Measurements from ENCODE around the gene SH3RF3. TPM values are rescaled to one million over a fixed set of nuclear protein-coding genes. Genes with fewer than 3 reads are reported as not detected.

Gene SH3RF3
- total and polyA plus RNA-seq, 9 of the 15 experiments (the other 6 are each of a cell fraction or from before 2014, with no cell fraction given), result 0.02 TPM; not detected in 8

DNA sequence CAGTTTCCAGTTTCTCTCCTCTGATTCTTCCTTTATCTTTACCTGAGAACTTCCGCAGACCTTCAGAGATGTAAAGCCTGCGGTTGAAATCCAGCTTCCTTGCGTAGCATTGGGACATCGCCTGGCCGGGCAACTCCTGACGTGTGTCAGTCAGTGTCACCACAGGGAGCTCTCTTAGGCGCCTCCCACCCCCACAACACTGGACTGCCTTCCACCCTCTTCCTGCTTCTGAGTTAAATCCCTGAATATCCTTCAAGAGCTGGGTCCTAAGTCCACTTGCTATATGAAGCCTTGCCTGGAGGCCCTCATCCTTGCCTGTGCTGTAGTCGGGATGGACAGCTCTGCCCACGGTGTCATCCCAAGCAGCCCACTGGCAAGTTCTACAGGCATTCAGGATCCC lies 305.3 kb downstream of the SH3RF3 start (continued):
- no peak for TF ChIP-seq ZNF407 (IDR thresholded peaks at IDR 0.05; ENCODE audit: low read depth)

DNA sequence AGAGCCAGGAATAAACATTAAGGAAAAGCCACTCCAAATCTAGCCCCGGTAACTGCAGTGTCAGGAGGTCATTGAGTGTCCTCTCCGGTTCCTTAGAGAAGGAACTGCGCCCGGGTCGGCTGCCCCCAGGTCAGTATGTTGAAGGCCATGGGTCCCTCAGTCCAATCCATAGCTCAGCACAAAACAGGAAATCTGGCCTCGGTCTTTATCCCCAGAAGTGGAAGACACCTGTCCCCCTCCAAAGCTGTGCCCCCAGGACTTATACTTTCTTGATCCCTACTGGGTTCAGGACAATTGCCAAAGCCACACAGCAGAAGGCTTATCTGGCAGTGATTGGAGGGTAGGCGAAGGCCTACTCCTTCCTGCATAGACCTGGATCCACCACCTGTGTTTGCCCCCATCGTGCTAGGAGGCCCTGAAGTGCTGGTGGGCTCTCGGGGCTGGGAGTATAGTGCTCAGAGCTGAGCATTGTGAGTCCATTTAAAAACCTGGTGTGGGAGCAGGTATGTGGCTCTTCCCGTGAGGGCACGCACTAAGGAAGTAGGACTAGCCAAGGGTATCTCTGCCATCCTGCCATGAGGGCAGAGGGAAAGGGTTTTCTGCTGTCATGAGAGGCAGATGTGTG lies 306.2 kb downstream of the SH3RF3 start:
- Histone ChIP-seq H3K27ac (ENCODE audit: extremely low read depth, low read depth, low read length) (no peak overlapping the region), H4K20me1 (replicated peaks; ENCODE audit: control insufficient read depth, insufficient read depth, low read length) (no peaks in the 10 kb centered on the region; the same call in 1 of the 2 replicates), H3K4me2 (ENCODE audit: insufficient read depth, low read length) (no peak overlapping the region), H3K4me3 (no peak overlapping the region), H3K27me3 (ENCODE audit: control insufficient read depth in 2 of 2, insufficient read depth in 2 of 2, low read length in 2 of 2) (peaks cover 4 to 47% of the 10 kb centered on the region in 2 experiments; a peak in 4 of 5 replicates), H3K9me1 (ENCODE audit: control insufficient read depth, insufficient read depth, low read length) (no peaks in the 10 kb centered on the region), H3K79me2 (ENCODE audit: control insufficient read depth, insufficient read depth, low read length) (no peaks in the 10 kb centered on the region), H2AFZ (ENCODE audit: low read depth, low read length) (no peak overlapping the region), H3K9ac (ENCODE audit: insufficient read depth in 1 of 2, low read depth in 2 of 2, low read length in 2 of 2) (no peak overlapping the region), H3K9me3 (replicated peaks; ENCODE audit: control insufficient read depth, insufficient read depth, low read depth, low read length) (no peaks in the 10 kb centered on the region), H3K36me3 (ENCODE audit: control insufficient read depth, insufficient read depth, low read length) (no peaks in the 10 kb centered on the region), H3K4me1 (replicated peaks in 1 of 2; ENCODE audit: control insufficient read depth in 2 of 2, insufficient read depth in 2 of 2, low read length in 2 of 2) (no peaks in the 10 kb centered on the region)
- ChIA-PET CTCF (ENCODE audit: low intra/inter-chr PET ratio) (no interaction called here), POLR2A (interaction anchor here (0.6 kb wide), 1 partner anchor 276 kb away, joined by 3 read pairs; no protein-coding TSS in a partner anchor)
- 2% methylated on average over 11 of the region's 11 CpGs for WGBS (ENCODE audit: insufficient coverage, low coverage, missing lambda C conversion rate)
- BruUV-seq (replicated peaks), result no TSS peak
- in situ Hi-C loops (cut with MboI), result no loop called here
- DNase-seq (ENCODE audit: extremely low read depth in 1 of 4, low spot score in 3 of 4), result no peak
- intact Hi-C loops (cut with micrococcal nuclease), result no loop called here
- ATAC-seq, result no peak
- FAIRE-seq, result no peak
- TF ChIP-seq, protein P1, sequence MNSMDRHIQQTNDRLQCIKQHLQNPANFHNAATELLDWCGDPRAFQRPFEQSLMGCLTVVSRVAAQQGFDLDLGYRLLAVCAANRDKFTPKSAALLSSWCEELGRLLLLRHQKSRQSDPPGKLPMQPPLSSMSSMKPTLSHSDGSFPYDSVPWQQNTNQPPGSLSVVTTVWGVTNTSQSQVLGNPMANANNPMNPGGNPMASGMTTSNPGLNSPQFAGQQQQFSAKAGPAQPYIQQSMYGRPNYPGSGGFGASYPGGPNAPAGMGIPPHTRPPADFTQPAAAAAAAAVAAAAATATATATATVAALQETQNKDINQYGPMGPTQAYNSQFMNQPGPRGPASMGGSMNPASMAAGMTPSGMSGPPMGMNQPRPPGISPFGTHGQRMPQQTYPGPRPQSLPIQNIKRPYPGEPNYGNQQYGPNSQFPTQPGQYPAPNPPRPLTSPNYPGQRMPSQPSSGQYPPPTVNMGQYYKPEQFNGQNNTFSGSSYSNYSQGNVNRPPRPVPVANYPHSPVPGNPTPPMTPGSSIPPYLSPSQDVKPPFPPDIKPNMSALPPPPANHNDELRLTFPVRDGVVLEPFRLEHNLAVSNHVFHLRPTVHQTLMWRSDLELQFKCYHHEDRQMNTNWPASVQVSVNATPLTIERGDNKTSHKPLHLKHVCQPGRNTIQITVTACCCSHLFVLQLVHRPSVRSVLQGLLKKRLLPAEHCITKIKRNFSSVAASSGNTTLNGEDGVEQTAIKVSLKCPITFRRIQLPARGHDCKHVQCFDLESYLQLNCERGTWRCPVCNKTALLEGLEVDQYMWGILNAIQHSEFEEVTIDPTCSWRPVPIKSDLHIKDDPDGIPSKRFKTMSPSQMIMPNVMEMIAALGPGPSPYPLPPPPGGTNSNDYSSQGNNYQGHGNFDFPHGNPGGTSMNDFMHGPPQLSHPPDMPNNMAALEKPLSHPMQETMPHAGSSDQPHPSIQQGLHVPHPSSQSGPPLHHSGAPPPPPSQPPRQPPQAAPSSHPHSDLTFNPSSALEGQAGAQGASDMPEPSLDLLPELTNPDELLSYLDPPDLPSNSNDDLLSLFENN (IDR thresholded peaks at IDR 0.05; ENCODE audit: low read depth in 2 of 2, low read length in 2 of 2), result no peak
- TF ChIP-seq TCF15 (CRISPR knock-in tag; IDR thresholded peaks at IDR 0.05), result no peak
- no peak for TF ChIP-seq SAFB2 (IDR thresholded peaks at IDR 0.05; ENCODE audit: borderline replicate concordance, low read depth, low read length, severe bottlenecking)
- TF ChIP-seq KLF1 (tag; IDR thresholded peaks at IDR 0.05), result no peak
